Activated CD4-positive, alpha-beta T cell treated with anti-CD3 and anti-CD28 coated beads, Interleukin-10, Interleukin-2, amounts not matched to agents 100 ng/mL and 50 ng/mL, durations not matched to agents 16 hours and 8 hours (primary cell): Measurements from ENCODE around the gene MATN1.
"Not testable (repeated sequence)": the region's sequence is repeated elsewhere in the genome, so short reads cannot be mapped to it uniquely, and the experiment has no call there.

Experiments used
- DNase-seq: peaks from one replicate; pipeline ENCODE4 v3.0.0-alpha.2; 2020

Gene MATN1, protein sequence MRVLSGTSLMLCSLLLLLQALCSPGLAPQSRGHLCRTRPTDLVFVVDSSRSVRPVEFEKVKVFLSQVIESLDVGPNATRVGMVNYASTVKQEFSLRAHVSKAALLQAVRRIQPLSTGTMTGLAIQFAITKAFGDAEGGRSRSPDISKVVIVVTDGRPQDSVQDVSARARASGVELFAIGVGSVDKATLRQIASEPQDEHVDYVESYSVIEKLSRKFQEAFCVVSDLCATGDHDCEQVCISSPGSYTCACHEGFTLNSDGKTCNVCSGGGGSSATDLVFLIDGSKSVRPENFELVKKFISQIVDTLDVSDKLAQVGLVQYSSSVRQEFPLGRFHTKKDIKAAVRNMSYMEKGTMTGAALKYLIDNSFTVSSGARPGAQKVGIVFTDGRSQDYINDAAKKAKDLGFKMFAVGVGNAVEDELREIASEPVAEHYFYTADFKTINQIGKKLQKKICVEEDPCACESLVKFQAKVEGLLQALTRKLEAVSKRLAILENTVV

DNA sequence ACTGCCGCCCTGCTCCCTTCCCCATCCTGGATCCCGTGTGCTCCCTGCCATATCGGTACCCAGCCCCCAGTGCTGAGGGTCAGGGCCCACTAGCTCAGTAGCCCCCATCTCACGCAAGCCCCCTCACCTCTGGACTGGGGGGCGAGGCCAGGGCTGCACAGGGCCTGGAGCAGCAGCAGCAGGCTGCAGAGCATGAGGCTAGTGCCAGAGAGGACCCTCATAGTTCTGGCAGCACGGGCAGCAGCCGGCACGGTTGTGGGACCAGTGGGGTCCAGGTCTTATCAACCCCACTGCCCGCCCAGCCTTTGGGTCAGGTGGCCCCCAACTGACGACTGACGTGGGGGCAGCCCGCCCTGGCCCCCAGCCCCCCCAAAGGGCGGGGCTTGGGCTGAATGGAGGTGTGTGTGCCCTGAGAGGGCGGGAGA is at the start of gene MATN1:
MATN1 (minus strand) TSS at position 255 of the 425 bp plus-strand sequence; CDS start at position 221, 34 bp downstream.
- no peak for DNase-seq

- no peak for DNase-seq
Observed at GRCh38 chr1:30771005-30771404, 47.6 kb upstream of the MATN1 start.

DNA sequence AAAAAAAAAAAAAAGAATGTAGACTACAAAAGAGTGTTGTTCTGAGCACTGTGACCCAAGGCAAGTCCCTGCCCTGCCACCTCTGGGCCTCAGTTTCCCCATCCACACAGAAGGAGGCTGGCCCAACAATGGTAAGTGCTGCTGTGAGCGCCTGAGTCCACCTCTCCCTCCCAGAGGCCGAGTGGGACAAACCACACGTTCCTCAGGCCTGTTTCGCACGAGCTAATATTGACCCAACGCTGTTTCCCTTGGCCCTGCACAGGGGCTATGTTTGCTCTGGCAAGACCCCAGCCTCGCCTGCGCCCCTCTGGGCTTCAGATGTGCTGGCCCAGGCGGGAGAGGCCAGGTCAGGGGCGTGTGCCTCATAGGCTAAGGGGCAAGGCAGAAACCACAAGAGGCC is 46.8 kb upstream of the MATN1 start:
- DNase-seq, result no peak

- no peak for DNase-seq
Observed at GRCh38 chr1:30768830-30769718, 45.7 kb upstream of the MATN1 start.

DNA sequence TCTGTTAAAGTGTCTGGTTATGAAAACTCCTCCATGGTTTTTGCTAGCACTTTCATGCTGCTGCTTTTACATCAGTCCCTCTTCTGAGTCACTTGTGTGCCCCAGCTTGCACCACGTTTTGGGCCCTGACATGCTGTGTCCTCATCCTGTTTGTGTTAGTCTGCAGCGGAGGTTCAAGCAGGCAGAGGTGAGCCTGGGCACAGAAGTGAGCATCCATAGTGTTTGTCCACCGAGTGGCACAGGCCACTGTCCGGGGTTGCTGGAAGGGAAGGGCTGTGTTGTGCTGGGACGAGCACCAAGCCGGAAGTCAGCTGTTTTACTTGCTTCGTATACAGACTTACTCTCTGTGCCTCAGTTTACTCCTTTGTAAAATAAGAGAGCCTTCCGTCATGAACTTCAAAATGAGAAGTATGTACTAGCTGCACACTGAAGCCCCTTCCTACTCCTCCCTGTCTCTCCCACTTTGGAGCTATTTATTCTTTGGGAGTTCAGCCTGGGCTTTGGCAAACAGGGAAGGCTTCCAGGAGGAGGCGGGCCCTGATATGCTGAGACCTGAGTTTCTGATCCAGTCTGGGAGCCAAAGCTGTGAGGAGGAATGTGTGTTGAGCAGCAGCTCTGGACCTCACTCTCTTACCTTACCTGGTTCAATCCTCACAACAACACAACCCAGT is 44.9 kb upstream of the MATN1 start:
- DNase-seq, result no peak

- DNase-seq, result not testable (repeated sequence)
Observed at GRCh38 chr1:30766948-30767347, 43.6 kb upstream of the MATN1 start.

DNA sequence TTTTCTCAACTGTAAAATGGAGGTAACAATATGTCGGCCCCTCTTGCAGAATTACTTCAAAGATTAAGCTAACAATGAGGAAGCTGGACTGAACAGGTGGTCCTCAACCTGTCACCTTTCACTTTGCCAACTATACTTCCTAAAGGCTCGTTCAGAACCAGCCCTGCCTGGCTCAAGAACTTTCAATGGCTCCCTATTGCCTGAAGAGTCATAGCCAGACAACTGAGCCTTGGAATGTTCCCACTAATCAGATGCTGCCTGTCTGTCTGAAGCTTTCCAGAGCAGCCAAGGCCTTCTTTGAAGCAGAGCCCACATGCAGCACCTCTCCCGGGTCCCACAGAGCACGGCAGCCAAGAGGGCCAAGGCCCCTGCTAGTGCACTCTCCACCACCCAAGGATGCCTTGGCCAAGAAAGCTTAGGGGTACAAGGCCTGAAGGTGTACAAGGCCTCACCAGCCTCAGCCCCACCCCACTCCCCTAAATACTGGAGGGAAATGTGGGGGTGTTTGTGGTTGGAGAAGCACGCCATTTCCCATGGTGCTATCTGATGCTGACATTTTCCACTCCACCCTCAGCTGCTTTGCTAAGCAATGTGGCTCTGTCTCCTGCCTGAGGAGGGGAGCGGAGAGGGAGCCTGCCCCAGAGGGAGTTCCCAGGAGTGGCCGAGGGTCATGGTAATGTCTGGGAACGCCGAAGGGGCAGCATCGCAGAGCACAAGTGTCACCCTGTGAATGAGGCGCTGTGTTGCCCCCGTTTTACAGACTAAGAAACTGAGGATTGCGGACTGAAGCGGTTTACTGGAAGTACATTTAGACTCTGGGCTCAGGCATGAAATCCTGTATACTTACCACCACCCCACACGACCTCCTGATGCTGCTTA is 42.4 kb upstream of the MATN1 start:
- DNase-seq, result no peak

DNA sequence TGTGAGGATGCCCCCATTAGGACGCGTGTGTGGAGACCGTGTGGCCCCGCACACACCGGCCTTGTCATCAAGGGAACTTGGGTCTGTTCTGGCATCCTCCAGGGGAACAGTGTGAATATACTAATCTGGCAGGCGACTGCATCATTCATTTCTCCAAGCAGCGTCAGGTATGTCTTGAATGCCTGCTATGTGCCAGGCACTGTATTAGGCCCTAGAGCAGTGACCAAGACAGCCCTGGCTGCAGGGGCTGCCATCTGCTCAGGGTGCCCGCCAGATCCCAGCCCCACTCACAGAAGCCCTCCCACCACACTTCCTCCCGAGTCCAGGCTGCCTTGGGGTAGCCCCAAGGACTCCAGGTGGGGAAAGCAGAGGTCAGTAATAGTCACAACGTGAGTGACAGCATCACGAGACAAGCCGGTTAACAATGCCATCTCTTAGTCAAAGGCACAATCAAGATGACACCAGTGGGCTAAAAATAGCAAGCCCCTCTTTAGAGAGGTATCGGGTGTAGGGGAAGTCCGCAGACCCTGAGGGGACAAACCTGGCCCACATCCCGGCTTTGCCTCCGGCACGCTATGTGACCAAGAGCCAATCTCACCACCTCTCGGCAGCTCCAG is 41.7 kb upstream of the MATN1 start:
- no peak for DNase-seq

- DNase-seq, result no peak
Observed at GRCh38 chr1:30764396-30764795, 41.0 kb upstream of the MATN1 start.

GRCh38 chr1:30763651-30764248 is 40.4 kb upstream of the MATN1 start:
- no peak for DNase-seq

- DNase-seq, result no peak
Observed at GRCh38 chr1:30762930-30763650, 39.7 kb upstream of the MATN1 start.

DNA sequence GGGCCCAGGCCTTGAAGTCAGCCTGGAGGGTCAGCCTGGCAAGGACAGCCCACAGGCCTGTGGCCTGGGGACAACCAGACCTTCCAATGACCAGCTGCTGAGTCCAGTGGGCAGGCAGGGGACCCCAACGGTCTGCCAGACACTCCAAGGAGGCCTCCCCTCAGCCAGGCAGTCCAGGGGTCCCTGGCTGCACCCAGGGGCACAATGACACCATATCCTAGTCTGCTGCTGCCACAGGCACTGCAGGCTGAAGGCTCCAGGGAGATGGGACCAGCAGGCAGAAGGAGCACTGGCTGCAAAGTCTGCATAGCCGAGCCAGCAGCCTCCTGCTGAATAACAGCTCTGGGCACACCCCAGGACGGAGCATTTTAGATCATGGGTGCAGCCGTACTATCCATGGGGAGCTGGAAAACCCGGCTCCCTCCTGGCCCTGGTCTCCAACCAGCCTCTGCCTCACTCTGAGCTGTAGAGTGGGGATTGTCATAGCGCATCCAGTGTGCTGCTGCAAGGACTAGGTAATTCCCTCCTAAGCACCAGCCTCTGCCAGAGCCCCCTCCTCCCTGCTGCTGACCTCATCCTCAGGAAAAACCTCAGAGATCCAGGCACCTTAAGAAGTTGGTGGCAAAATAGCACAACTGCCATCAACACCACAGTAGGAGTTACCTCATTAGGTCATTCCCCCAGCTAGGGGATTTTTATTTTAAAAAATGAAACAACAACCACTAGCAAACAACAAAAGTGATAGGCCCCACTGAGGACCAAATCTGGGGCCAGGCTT is 39.0 kb upstream of the MATN1 start:
- DNase-seq, result no peak

- no peak for DNase-seq
Observed at GRCh38 chr1:30761381-30762151, 38.2 kb upstream of the MATN1 start.

- DNase-seq, result no peak
Observed at GRCh38 chr1:30760596-30761324, 37.4 kb upstream of the MATN1 start.

DNA sequence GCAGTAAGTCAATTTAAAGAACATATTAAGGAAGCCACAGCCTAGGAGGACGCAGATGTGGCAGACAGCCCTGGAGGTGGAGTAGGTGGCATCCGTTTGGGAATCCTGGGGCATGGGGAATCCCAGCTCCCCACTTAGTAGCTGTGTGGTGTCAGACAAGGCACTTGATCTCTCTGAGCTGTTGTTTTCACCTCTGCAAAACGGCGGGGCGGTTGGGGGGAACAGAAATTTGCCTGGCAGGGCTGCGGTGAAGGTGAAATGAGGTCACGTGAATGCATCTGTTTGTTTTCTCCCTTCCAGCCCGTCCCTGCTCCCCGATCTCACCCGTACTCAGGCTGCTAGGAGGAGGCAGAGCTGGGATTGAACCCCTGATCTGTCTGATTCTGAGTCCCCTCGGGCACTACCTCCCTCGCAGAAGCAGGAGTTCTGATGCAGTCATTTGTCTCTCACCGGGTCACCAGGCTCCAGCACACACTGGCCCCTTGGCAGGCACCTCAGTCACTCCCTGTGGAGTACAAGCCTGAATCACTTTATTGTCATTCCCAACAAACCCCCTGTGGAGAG is 36.4 kb upstream of the MATN1 start:
- peak; percentile 55 for DNase-seq

DNA sequence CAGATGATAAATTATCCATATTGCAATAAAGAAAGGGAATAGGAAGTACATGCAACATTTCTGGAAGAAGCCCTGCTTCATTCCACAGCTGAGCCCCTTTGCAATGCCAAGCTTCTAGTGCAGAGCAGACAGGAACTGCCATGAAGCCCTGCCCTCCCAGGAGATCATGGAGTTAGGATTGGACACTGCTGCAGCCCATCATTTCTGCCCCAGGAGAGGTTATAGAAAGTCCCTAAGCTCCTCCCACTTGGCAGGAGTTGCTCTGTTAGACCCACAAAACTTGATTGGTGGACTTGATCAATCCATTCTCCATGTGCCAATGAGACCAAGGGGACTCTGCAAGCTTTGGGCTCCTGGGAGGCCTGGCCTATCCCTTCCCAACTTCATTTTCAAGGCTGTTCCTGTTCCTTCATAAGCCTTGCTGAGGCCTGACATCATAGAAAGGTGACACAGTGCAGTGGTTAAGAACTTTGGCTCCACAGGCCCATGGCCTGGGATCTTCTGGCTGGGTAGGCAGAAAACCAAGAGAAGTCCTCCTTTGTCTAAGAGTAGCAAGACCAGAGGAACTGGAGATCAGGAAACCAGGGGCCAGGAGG is 35.5 kb upstream of the MATN1 start:
- peak; percentile 64 for DNase-seq

DNA sequence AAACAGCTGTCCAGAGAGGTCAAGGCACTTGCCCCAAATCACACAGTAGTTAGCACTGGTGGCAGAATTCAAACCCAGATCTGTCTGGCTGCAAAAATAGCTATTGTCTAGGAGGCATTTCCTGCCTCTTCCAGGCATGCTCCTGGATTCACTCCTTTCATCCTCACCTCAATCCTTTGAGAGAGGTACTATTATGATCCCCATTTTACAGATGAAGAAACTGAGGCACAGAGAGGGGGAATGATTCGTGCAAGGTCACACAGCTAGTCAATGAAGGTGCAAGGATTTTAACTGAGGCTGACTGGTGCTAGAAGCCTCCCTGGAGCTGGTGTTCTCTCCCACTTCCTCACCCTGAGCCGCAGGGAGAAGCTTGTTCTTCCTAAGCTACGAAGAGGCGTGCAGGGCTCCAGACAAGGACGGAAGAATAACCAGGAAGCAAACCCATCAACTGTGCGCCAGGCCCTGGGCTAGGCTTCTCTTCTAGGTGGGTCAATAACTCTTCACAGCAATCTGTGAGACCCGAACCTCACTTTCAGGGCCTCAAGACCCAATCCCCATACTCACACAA is 34.8 kb upstream of the MATN1 start:
- no peak for DNase-seq
